Measurements from ENCODE around the gene USP32. TPM values are rescaled to one million over a fixed set of nuclear protein-coding genes. Genes with fewer than 3 reads are reported as not detected.
"Not testable (repeated sequence)": the region's sequence is repeated elsewhere in the genome, so short reads cannot be mapped to it uniquely, and the experiment has no call there.

The USP32 gene
- total and polyA plus RNA-seq, 5 donors: 13.3 to 43.2 (median 32.8) TPM

DNA sequence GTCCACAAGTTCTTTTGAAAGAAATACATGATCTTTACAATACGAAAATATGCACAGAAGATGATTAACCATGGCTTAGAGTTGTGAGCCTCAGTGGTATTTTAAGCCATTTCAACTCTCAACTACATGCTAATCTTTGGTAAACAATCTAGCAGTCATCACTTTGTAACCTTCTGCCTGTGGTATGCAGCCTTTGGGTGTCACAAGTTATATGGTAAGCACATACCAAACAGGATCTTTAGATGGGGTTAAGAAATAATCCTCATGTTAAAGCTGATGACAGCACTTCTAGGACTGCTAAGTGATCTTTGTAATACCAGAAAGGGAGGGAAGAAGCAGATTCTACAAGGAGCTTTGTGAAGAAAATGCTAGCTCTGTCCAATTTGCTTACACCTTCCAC, 167.9 kb downstream of the USP32 start:
- intact Hi-C loops (cut with DNase I): no loop called here
- ATAC-seq: no peak
- WGBS: 90% methylated on average over 1 of the region's 1 CpG

DNA sequence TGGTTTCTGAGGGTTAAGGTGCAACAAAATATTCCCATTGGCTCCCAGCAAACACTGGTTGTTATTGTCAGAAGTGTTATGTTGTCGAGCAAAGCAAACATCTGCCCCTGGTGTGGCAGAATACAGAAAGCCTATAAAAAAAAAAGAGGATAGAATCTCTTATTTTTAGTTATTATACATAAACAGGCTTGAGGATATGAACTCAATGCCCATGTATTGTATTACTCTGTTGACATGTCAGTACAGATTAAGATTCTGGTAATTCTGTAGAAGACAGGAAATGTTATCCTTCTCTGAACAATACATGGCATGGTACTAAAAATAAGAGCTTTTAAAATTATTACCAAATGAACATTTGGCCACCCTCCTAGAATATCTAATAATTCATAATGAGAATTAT, 168.5 kb downstream of the USP32 start:
- no peaks in the 10 kb centered on the region for H3K4me1 ChIP-seq (ENCODE audit: control insufficient read depth, insufficient read depth, low read length)
- intact Hi-C loops (cut with DNase I): no loop called here
- no peak overlapping the region for H3K4me3 ChIP-seq (ENCODE audit: low read length)
- DNase-seq (no peak), ATAC-seq (no peak)
- no peaks in the 10 kb centered on the region for H3K27me3 ChIP-seq (ENCODE audit: control insufficient read depth, insufficient read depth)
- WGBS: 77% methylated on average over 1 of the region's 1 CpG
- no peaks in the 10 kb centered on the region for H3K9me3 ChIP-seq (ENCODE audit: control insufficient read depth, low read length)
- H3K27ac ChIP-seq (ENCODE audit: low read length): no peak overlapping the region

More for the DNA sequence above, 167.9 kb downstream of the USP32 start:
- H3K4me1 ChIP-seq (ENCODE audit: control insufficient read depth, insufficient read depth, low read length): no peaks in the 10 kb centered on the region
- no peaks in the 10 kb centered on the region for H3K27me3 ChIP-seq (ENCODE audit: control insufficient read depth, insufficient read depth)
- no peak for DNase-seq
- no peak overlapping the region for H3K27ac ChIP-seq (ENCODE audit: low read length)
- H3K4me3 ChIP-seq (ENCODE audit: low read length): no peak overlapping the region
- no peaks in the 10 kb centered on the region for H3K9me3 ChIP-seq (ENCODE audit: control insufficient read depth, low read length)

DNA sequence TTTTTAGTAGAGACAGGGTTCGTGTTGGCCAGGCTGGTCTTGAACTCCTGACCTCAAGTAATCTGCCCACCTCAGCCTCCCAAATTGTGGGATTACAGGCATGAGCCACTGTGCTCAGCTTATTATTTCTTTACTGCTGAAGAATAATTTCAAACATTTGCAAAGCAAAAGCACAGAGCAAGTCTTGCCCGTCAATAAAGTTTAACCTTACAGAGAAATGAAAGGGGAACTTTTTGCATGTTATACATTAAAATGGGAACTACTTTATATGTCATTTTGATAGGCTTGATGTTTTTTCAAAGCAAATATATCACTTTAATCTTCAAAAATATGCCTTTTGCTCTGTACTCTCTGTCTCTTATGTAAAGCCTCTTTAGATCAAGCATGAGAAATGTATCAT, 173.2 kb downstream of the USP32 start:
- H3K27me3 ChIP-seq (ENCODE audit: control insufficient read depth, insufficient read depth); H3K4me1 ChIP-seq (ENCODE audit: control insufficient read depth, insufficient read depth, low read length); DNase-seq; ATAC-seq; intact Hi-C loops (cut with DNase I); H3K27ac ChIP-seq (ENCODE audit: low read length); H3K9me3 ChIP-seq (ENCODE audit: control insufficient read depth, low read length); H3K4me3 ChIP-seq (ENCODE audit: low read length): not testable (repeated sequence)
- WGBS: 93% methylated on average over 2 of the region's 2 CpGs

DNA sequence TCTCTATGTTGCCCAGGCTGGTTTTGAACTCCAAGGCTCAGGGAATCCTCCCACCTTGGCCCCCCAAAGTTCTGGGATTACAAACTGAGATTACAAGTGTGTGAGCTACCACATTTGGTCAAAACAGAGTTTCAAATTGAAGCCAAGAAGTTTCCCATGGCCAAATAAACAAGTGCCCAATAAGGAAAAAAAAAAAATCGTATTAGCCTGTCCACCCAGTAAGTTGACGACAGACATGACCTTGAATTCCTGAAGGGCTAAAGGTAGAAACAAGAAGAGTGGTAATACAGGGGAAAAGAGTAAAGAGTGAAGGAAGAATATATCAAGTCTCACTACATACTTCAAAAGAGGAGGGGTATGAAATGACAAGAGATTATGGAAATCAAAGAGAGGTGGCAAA, 176.0 kb downstream of the USP32 start:
- intact Hi-C loops (cut with DNase I); H3K27me3 ChIP-seq (ENCODE audit: control insufficient read depth, insufficient read depth); ATAC-seq; H3K4me3 ChIP-seq (ENCODE audit: low read length); H3K4me1 ChIP-seq (ENCODE audit: control insufficient read depth, insufficient read depth, low read length); H3K27ac ChIP-seq (ENCODE audit: low read length); DNase-seq; H3K9me3 ChIP-seq (ENCODE audit: control insufficient read depth, low read length): not testable (repeated sequence)
- WGBS: 86% methylated on average over 1 of the region's 2 CpGs

DNA sequence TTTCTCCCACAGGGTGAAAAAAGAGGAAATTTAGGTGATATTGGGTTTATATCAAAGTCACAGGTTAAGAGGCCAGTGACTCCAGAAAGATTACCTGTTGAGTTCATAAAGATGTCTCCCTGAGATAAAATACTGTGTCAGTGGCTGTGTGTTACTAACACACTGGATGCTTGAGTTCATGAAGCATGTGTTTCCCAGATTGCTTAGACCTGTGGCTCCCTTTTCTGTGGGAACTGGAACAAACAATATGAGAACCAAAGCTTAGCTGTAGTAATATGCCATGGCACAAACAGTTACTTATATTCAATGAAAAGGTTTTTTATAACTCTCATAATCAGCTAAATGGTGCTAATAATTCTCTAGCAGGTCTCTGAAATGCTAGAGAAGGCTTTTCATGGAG, 180.7 kb downstream of the USP32 start:
- H3K27ac ChIP-seq (ENCODE audit: low read length); H3K9me3 ChIP-seq (ENCODE audit: control insufficient read depth, low read length); intact Hi-C loops (cut with DNase I); DNase-seq; H3K4me1 ChIP-seq (ENCODE audit: control insufficient read depth, insufficient read depth, low read length); H3K27me3 ChIP-seq (ENCODE audit: control insufficient read depth, insufficient read depth); ATAC-seq; H3K4me3 ChIP-seq (ENCODE audit: low read length): not testable (repeated sequence)

DNA sequence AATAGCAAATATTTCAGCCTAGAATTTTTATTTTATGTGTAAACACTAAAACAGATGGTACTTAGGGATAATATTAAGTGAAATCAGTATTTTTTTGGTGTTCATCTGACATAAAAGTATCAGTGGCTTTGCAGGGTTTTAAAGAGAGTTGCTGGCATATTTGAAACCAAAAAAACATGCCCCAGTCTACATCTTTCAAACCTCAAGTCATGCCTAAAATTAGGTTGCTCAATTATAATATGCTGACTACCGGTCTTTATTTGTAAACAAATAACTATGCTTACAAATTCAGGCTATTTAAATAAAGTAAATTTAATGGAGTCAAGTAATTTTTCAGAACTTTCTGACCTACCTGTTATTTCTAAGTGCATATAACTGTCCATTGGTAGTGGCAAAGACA, 183.6 kb downstream of the USP32 start:
- H3K27me3 ChIP-seq (ENCODE audit: control insufficient read depth, insufficient read depth); ATAC-seq; H3K4me1 ChIP-seq (ENCODE audit: control insufficient read depth, insufficient read depth, low read length); intact Hi-C loops (cut with DNase I); DNase-seq; H3K27ac ChIP-seq (ENCODE audit: low read length); H3K4me3 ChIP-seq (ENCODE audit: low read length); H3K9me3 ChIP-seq (ENCODE audit: control insufficient read depth, low read length): not testable (repeated sequence)
- WGBS: 100% methylated on average over 1 of the region's 1 CpG

DNA sequence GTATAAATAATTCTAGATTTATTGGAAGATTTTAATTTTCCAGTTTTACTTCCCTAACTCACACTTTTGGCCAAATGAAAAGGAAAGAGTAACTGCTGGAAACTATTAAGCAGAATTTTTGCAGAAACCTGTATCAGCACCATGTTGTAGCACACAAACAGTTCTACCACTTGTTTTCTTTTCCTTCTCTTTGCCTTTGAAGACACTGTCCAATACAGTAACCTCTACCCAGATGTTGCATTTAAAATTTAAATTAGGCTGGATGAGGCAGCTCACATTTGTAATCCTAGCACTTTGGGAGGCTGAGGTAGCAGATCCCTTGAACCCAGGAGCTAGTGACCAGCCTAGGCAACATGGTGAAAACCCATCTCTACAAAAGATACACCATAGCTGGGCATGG, 186.2 kb downstream of the USP32 start:
- intact Hi-C loops (cut with DNase I); H3K4me3 ChIP-seq (ENCODE audit: low read length); DNase-seq; ATAC-seq; H3K27ac ChIP-seq (ENCODE audit: low read length); H3K27me3 ChIP-seq (ENCODE audit: control insufficient read depth, insufficient read depth); H3K4me1 ChIP-seq (ENCODE audit: control insufficient read depth, insufficient read depth, low read length); H3K9me3 ChIP-seq (ENCODE audit: control insufficient read depth, low read length): not testable (repeated sequence)

DNA sequence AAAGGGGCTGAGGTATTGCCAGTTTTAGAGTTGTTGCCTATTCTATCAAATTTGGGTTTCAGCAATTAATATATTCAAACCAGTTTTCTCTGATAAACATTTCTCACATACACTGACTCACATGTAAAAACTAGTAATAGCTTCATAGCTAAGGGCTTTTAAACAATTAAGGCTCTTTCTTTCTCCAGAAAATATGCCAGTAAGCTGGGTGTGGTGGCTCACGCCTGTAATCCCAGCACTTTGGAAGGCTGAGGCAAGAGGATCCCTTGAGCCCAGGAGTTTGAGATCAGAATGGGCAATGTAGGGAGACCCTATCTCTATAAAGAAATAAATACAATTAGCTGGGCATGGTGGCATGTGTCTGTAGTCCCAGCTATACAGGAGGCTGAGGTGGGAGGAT, 193.3 kb downstream of the USP32 start:
- H3K9me3 ChIP-seq (ENCODE audit: control insufficient read depth, low read length); H3K4me1 ChIP-seq (ENCODE audit: control insufficient read depth, insufficient read depth, low read length); intact Hi-C loops (cut with DNase I); ATAC-seq; H3K4me3 ChIP-seq (ENCODE audit: low read length); H3K27ac ChIP-seq (ENCODE audit: low read length); DNase-seq; H3K27me3 ChIP-seq (ENCODE audit: control insufficient read depth, insufficient read depth): not testable (repeated sequence)
- WGBS: 90% methylated on average over 1 of the region's 1 CpG

DNA sequence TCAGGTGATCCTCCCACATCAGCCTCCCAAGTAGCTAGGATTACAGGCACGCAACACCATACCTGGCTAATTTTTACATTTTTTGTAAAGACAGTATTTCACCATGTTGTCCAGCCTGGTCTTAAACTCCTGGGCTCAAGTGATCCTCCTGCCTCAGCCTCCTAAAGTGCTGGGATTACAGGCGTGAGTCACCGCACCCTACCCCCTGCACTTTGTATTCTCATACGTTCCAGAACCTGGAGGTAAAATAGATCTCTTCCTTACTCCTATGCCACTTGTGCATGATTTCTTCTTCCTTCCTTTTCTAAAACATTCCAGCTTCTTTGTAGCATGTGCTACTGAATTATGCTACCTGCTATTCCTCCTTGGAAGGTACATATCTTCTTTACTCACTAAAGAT, 197.8 kb downstream of the USP32 start:
- H3K27ac ChIP-seq (ENCODE audit: low read length); H3K27me3 ChIP-seq (ENCODE audit: control insufficient read depth, insufficient read depth); H3K4me1 ChIP-seq (ENCODE audit: control insufficient read depth, insufficient read depth, low read length); H3K9me3 ChIP-seq (ENCODE audit: control insufficient read depth, low read length); intact Hi-C loops (cut with DNase I); DNase-seq; ATAC-seq; H3K4me3 ChIP-seq (ENCODE audit: low read length): not testable (repeated sequence)
- WGBS: 96% methylated on average over 4 of the region's 4 CpGs

DNA sequence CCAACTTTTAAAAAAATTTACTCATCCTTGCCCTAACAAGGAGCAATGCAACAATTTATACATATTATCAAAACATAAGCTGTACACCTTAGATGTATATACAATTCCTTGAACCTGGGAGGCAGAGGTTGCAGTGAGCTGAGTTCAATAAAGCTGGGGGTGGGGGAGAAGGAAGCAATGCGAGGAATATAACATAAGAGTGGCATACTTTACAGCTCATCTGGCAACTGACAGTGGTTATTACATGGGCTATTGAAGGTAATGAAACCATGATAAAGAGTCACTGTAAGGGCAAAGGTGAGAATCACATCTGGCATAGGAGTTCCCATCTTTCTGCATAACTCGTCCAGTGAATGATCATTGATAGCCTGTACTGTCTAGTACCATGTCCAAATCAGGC, 198.5 kb downstream of the USP32 start:
- H3K4me3 ChIP-seq (ENCODE audit: low read length): no peak overlapping the region
- 95% methylated on average over 2 of the region's 2 CpGs for WGBS
- DNase-seq: no peak
- no peaks in the 10 kb centered on the region for H3K4me1 ChIP-seq (ENCODE audit: control insufficient read depth, insufficient read depth, low read length)
- no peak for ATAC-seq
- no peaks in the 10 kb centered on the region for H3K27me3 ChIP-seq (ENCODE audit: control insufficient read depth, insufficient read depth)
- no peak overlapping the region for H3K27ac ChIP-seq (ENCODE audit: low read length)
- no peaks in the 10 kb centered on the region for H3K9me3 ChIP-seq (ENCODE audit: control insufficient read depth, low read length)
- intact Hi-C loops (cut with DNase I): no loop called here

DNA sequence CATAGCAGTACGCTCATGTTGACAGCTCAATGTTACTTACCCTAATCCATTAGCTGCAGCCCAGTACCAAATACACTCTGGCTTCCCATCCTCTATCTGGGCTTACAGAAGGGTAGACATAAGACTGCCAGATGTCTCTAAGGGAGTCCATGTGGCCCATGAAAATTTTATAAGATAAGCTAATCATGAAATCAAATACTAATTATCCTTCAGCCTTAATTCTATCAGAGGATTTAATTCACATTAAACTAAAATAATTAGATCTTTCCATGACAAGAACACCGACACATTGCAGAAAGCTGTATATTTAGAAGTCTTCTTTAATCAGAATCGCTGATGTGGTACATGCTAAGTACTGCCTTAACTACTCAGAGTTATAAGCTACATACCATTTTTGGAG, 198.9 kb downstream of the USP32 start:
- H3K27ac ChIP-seq (ENCODE audit: low read length); ATAC-seq; H3K4me1 ChIP-seq (ENCODE audit: control insufficient read depth, insufficient read depth, low read length); H3K4me3 ChIP-seq (ENCODE audit: low read length); DNase-seq; intact Hi-C loops (cut with DNase I); H3K27me3 ChIP-seq (ENCODE audit: control insufficient read depth, insufficient read depth); H3K9me3 ChIP-seq (ENCODE audit: control insufficient read depth, low read length): not testable (repeated sequence)
- WGBS: 94% methylated on average over 3 of the region's 3 CpGs

DNA sequence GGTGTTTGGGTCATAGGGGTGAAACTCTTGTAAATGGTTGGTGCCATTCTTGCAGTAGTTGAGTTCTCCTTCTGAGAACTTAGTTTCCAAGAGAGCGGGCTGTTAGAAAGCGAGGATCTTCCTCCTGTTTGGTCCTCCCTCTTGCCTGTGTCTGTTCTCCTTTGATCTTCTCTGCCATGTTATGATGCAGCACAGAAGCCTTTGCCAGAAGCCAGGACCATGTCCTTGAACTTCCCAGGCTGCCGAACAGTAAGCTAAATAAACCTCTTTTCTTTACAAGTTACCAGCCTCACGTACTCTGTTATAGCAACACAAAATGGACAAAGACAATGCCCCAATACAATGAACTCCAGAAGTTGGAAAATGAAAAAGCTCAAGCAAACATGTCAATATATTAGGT, 201.9 kb downstream of the USP32 start:
- intact Hi-C loops (cut with DNase I); H3K4me3 ChIP-seq (ENCODE audit: low read length); H3K27me3 ChIP-seq (ENCODE audit: control insufficient read depth, insufficient read depth); H3K9me3 ChIP-seq (ENCODE audit: control insufficient read depth, low read length); H3K27ac ChIP-seq (ENCODE audit: low read length); ATAC-seq; H3K4me1 ChIP-seq (ENCODE audit: control insufficient read depth, insufficient read depth, low read length); DNase-seq: not testable (repeated sequence)
- WGBS: 95% methylated on average over 4 of the region's 4 CpGs

All from right cardiac atrium (tissue), 5 donors.